Heart right ventricle (tissue), 16 donors: ENCODE results near the gene CDC16. TPM values are rescaled to one million over a fixed set of nuclear protein-coding genes. Genes with fewer than 3 reads are reported as not detected.

Source experiments
- ATAC-seq, 8 donors: fragments of 200-7000 bp; cut with Tn5 transposase; one replicate each; pipeline ENCODE4 v1.9.1; 2020; ENCODE audit warnings: mild to moderate bottlenecking in 8 of 8, moderate library complexity in 8 of 8, moderate number of reproducible peaks in 1 of 8
- DNase-seq, 2 donors: peaks; one replicate each; pipeline ENCODE4 v3.0.0-alpha.2; 2020
- H3K27ac ChIP-seq, 10 donors: fragments of 200-600 bp; sonication (generic) in 2 of 10; one replicate each; pipeline versions ENCODE4 v1.5.0 to v1.8.0; 2020 to 2022; ENCODE audit warnings: mild to moderate bottlenecking in 3 of 10
- H3K27me3 ChIP-seq, 7 donors: fragments of 200-600 bp; one replicate each; pipeline ENCODE4 v1.8.0; 2021 to 2022; ENCODE audit warnings: mild to moderate bottlenecking in 2 of 7
- H3K36me3 ChIP-seq, 9 donors: fragments of 200-600 bp; sonication (generic) in 1 of 9; one replicate each; pipeline versions ENCODE4 v1.5.0 to v1.8.0; 2020 to 2022; ENCODE audit warnings: mild to moderate bottlenecking in 2 of 9
- H3K4me1 ChIP-seq, 9 donors: fragments of 200-600 bp; sonication (generic) in 1 of 9; one replicate each; pipeline versions ENCODE4 v1.5.0 to v1.8.0; 2020 to 2022; ENCODE audit warnings: mild to moderate bottlenecking in 4 of 9
- H3K4me3 ChIP-seq, 10 donors: fragments of 200-600 bp; sonication (generic) in 2 of 10; one replicate each; pipeline versions ENCODE4 v1.5.0 to v1.8.0; 2020 to 2022; ENCODE audit warnings: mild to moderate bottlenecking in 7 of 10, moderate library complexity in 2 of 10
- H3K9me3 ChIP-seq, 11 donors: fragments of 200-600 bp in 10 of 11; sonication (generic) in 2 of 11; one replicate each; pipeline versions ENCODE4 v1.5.0 to v1.8.0; 2013 to 2022; ENCODE audit warnings: mild to moderate bottlenecking in 2 of 11, control low read depth in 1 of 11, moderate library complexity in 1 of 11
- CTCF ChIP-seq, 9 donors: fragments of 200-600 bp; sonication (generic) in 2 of 9; IDR thresholded peaks; one replicate each; pipeline versions ENCODE4 v1.5.0 to v1.8.0; 2021 to 2022; ENCODE audit warnings: antibody characterized with exemption in 9 of 9, mild to moderate bottlenecking in 5 of 9, moderate library complexity in 1 of 9
- WGBS, 2 donors: extraction: QIAGEN DNeasy Blood & Tissue Kit; methylation state at CpG; one replicate each; pipeline ENCODE4 v1.1.7; 2013; ENCODE audit warnings: inconsistent platforms in 1 of 2; 5-methylcytosine and 5-hydroxymethylcytosine counted together
- intact Hi-C, 10 donors: fragments of 100-400 bp; cut with DNase I; formaldehyde crosslinking; loops; one replicate each; pipeline versions ENCODE4 v1.11.1 to v1.14.2; 2022
- polyA plus RNA-seq, 2 donors: library from polyadenylated mRNA; stranded (reverse); fragments of 200-250 nt; gene quantifications; one replicate each; pipeline ENCODE4 v1.2.3, GENCODE V29; 2013
- total RNA-seq, 10 donors: library from RNA; stranded (reverse); fragmentation: NEBNext Ultra II Directional in 3 of 10; extraction: Animal tissue kit (Norgen Biotek cat#: 25700) in 3 of 10; gene quantifications; one replicate each; pipeline versions ENCODE4 v1.2.1 to v1.2.4, GENCODE V29; 2021 to 2023
- donor health status: Arrhythmogenic right ventricular cardiomyopathy.
- donor health status: ischemic (EF 13 %, LVEDD 7.1; RV severe dilation, severe dysfunction).
- donor health status: healthy with polysubstance abuse.
- donor health status: DM: no; HTN: yes; CAD: no.
- donor health status: DM: no; HTN: no; CAD: no.
- donor health status: ischemic (EF 25% LVEDD 6.9; RV normal size, moderate dysfunction).
- donor health status: ischemic (EF 25% LVEDD 5.7; RV mildly dilated, moderate dysfunction).
- donor health status: healthy.
- donor health status: DM: yes; HTN: yes; CAD: no.
- donor health status: Ischemic cardiomyopathy.
- donor health status: ischemic (EF 35%, LVEDD 5.7; RV mildly dilated, moderate dysfunction).
- donor health status: nonischemic (EF 11% LVEDD 7.7; RV severe dilation, severe dysfunction).
- donor health status: DM: yes; HTN: yes; CAD: no.
- donor health status: PGD.
- donor health status: ischemic (EF 29% LVEDD 5.4; RV normal size, mild dysfunction).
- donor health status: nonischemic (EF 23%, LVEDD 6.1; RV moderate dilation, normal function).

The CDC16 gene
- total and polyA plus RNA-seq, 12 donors: 27.8 to 76.6 (median 30.4) TPM

- intact Hi-C loops: no loop called here
- Histone ChIP-seq H3K27ac (no peak overlapping the region), H3K27me3 (no peaks in the 10 kb centered on the region), H3K4me3 (no peak overlapping the region), H3K36me3 (peaks cover 0 to 79% (median 43%) of the 10 kb centered on the region in 9 donors), H3K4me1 (no peaks in the 10 kb centered on the region), H3K9me3 (no peaks in the 10 kb centered on the region)
- 94 to 95% methylated on average over 13 of the region's 13 CpGs for WGBS, 2 donors
- TF ChIP-seq CTCF (IDR thresholded peaks at IDR 0.05): no peak
- no peak for DNase-seq
- ATAC-seq: no peak
Observed at GRCh38 chr13:114304346-114305034, 69.8 kb downstream of the CDC16 start.

- no peaks in the 10 kb centered on the region for H3K9me3 ChIP-seq
- no peak for ATAC-seq
- intact Hi-C loops: no loop called here
- H3K4me3 ChIP-seq: no peak overlapping the region
- peaks cover 0 to 11% (median 7%) of the 10 kb centered on the region in 9 donors for H3K4me1 ChIP-seq
- H3K36me3 ChIP-seq: peaks cover 0 to 33% (median 16%) of the 10 kb centered on the region in 9 donors
- no peak for TF ChIP-seq CTCF (IDR thresholded peaks at IDR 0.05)
- H3K27ac ChIP-seq: no peak overlapping the region
- DNase-seq: no peak
- WGBS, 2 donors: 96 to 98% methylated on average over 2 of the region's 2 CpGs
- H3K27me3 ChIP-seq: no peaks in the 10 kb centered on the region
Observed at GRCh38 chr13:114309086-114309485, 74.4 kb downstream of the CDC16 start.

DNA sequence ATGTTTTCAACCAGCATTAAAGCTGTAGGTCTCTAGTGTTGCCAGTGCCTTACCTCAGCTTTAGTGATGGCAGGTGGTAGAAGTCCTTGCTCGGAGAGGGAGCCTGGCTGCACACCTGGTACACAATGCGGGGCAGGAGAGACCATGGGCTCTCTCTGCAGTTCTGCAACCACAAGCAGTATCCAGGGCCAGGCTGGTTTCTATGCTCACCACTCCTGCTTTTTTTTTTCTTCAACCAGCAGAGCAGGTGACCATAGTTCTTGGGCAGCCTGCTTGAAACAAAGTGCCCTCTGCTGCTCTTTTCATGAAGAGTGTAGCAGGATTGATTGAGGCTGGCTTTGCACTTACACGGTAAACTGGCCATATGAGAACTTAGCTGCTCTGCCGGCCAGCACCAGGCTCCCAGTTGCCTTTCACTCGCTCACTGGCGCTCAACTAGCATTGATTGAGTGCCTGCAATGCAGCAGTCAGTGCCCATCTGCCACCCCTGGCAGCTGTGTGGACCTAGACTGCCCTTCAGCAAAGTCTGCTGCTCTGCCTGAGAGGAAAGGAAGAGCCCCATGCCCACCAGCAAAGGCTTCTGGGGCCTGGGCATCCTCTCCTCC is 75.2 kb downstream of the CDC16 start:
- WGBS, 2 donors: 88 to 89% methylated on average over 6 of the region's 6 CpGs
- Histone ChIP-seq H3K27ac (no peak overlapping the region), H3K9me3 (no peaks in the 10 kb centered on the region)

DNA sequence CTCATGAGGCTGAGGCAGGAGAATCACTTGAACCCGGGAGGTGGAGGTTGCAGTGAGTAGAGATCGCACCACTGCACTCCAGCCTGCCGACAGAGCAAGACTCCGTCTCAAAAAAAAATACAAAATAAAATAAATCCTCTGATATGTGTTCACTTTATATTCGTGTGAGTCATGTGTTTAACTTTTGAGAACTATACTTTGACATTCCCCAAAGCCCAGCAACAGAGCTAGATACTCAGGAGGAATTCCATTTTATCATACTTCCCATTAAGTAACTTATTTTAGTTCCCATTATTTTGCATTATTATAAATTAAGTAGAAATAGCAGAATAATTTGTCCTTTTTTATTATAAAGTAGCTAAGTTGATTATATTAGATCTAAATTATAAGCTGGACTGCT is 76.3 kb downstream of the CDC16 start:
- no peak for TF ChIP-seq CTCF (IDR thresholded peaks at IDR 0.05)
- Histone ChIP-seq H3K4me1 (peaks cover 0 to 23% (median 17%) of the 10 kb centered on the region in 9 donors), H3K27ac (no peak overlapping the region), H3K4me3 (no peak overlapping the region), H3K9me3 (no peaks in the 10 kb centered on the region), H3K36me3 (peaks cover 0 to 18% (median 12%) of the 10 kb centered on the region in 9 donors), H3K27me3 (no peaks in the 10 kb centered on the region)
- ATAC-seq (no peak), DNase-seq (no peak)
- WGBS, 2 donors: 85 to 87% methylated on average over 5 of the region's 5 CpGs
- intact Hi-C loops: no loop called here

More for the DNA sequence above, 75.2 kb downstream of the CDC16 start:
- no peak for DNase-seq
- intact Hi-C loops: no loop called here
- Histone ChIP-seq H3K27me3 (no peaks in the 10 kb centered on the region), H3K36me3 (peaks cover 0 to 26% (median 16%) of the 10 kb centered on the region in 9 donors), H3K4me1 (peaks cover 0 to 12% (median 8%) of the 10 kb centered on the region in 9 donors), H3K4me3 (no peak overlapping the region)
- no peak for TF ChIP-seq CTCF (IDR thresholded peaks at IDR 0.05)
- ATAC-seq: no peak
